Activated CD4-positive, CD25-positive, alpha-beta regulatory T cell (primary cell): ENCODE measurements around the gene PAH.

Experiments
- DNase-seq, 4 experiments: peaks; one replicate each; lab custom pipeline; 2025; lab: John Stamatoyannopoulos, UW

PAH gene

GRCh38 chr12:102816816-102817434 is 100.1 kb downstream of the PAH start:
- DNase-seq = no peak

GRCh38 chr12:102814691-102815367 is 102.2 kb downstream of the PAH start:
- DNase-seq = no peak

GRCh38 chr12:102812344-102812743 is 104.7 kb downstream of the PAH start:
- no peak for DNase-seq

- no peak for DNase-seq
Measured at GRCh38 chr12:102811110-102811737, 105.8 kb downstream of the PAH start.

GRCh38 chr12:102808412-102808811 is 108.6 kb downstream of the PAH start:
- no peak for DNase-seq

- DNase-seq = no peak
Measured at GRCh38 chr12:102806592-102806991, 110.5 kb downstream of the PAH start.

GRCh38 chr12:102806110-102806509 is 110.9 kb downstream of the PAH start:
- no peak for DNase-seq

GRCh38 chr12:102800565-102800964 is 116.5 kb downstream of the PAH start:
- no peak for DNase-seq

GRCh38 chr12:102799229-102799628 is 117.8 kb downstream of the PAH start:
- DNase-seq = no peak

- DNase-seq = no peak
Measured at GRCh38 chr12:102797528-102797927, 119.5 kb downstream of the PAH start.

- DNase-seq = no peak
Measured at GRCh38 chr12:102793921-102794320, 123.1 kb downstream of the PAH start.
